Endodermal cell (in vitro differentiated cells): ENCODE results near the gene FNDC1. TPM values are rescaled to one million over a fixed set of nuclear protein-coding genes. Genes with fewer than 3 reads are reported as not detected.

Experiments
- DNase-seq: peaks from one replicate; pipeline ENCODE4 v3.0.0-alpha.2; 2017
- H3K27ac ChIP-seq: 2 replicates; pipeline ENCODE4 v1.5.1; 2013; ENCODE audit warnings: mild to moderate bottlenecking, low read depth, low read length, moderate library complexity
- H3K27me3 ChIP-seq: 2 replicates; pipeline ENCODE4 v1.6.1; 2013; ENCODE audit warnings: mild to moderate bottlenecking, low read length, moderate library complexity; ENCODE audit not compliant: insufficient read depth, control insufficient read depth, poor library complexity, severe bottlenecking
- H3K36me3 ChIP-seq: 2 replicates; pipeline ENCODE4 v1.7.0; 2013; ENCODE audit warnings: mild to moderate bottlenecking, low read length, moderate library complexity; ENCODE audit not compliant: control insufficient read depth, insufficient read depth
- H3K4me1 ChIP-seq: one replicate; pipeline ENCODE4 v1.7.0; 2013; ENCODE audit warnings: low read length; ENCODE audit not compliant: control insufficient read depth, insufficient read depth
- H3K4me3 ChIP-seq: 2 replicates; pipeline ENCODE4 v1.5.1; 2013; ENCODE audit warnings: mild to moderate bottlenecking, low read length, moderate library complexity
- H3K9ac ChIP-seq: 2 replicates; pipeline ENCODE4 v1.6.1; 2013; ENCODE audit warnings: mild to moderate bottlenecking, low read length, moderate library complexity; ENCODE audit not compliant: poor library complexity, severe bottlenecking; ENCODE audit errors: extremely low read depth
- H3K9me3 ChIP-seq: 2 replicates; pipeline ENCODE4 v1.6.1; 2013; ENCODE audit warnings: mild to moderate bottlenecking, low read length, moderate library complexity; ENCODE audit not compliant: control insufficient read depth
- H3K27ac Mint-ChIP-seq: 2 replicates; pipeline ENCODE4 v1.8.0; 2020; ENCODE audit warnings: mixed read lengths
- H3K27me3 Mint-ChIP-seq: 2 replicates; pipeline ENCODE4 v1.8.0; 2021; ENCODE audit warnings: mild to moderate bottlenecking, mixed read lengths; ENCODE audit not compliant: insufficient read depth
- H3K36me3 Mint-ChIP-seq: 2 replicates; pipeline ENCODE4 v1.8.0; 2020; ENCODE audit warnings: low read depth, mixed read lengths
- H3K4me1 Mint-ChIP-seq: 2 replicates; pipeline ENCODE4 v1.8.0; 2020; ENCODE audit warnings: mixed read lengths
- H3K4me3 Mint-ChIP-seq: 2 replicates; pipeline ENCODE4 v1.8.0; 2020; ENCODE audit warnings: mild to moderate bottlenecking, moderate library complexity, mixed read lengths
- H3K9me3 Mint-ChIP-seq: 2 replicates; pipeline ENCODE4 v1.8.0; 2020; ENCODE audit warnings: mild to moderate bottlenecking, mixed read lengths
- WGBS, 2 experiments: methylation state at CpG; one replicate each; pipeline versions ENCODE4 v1.1.5 to v1.1.7; 2013; ENCODE audit warnings: missing lambda C conversion rate in 2 of 2, mixed read lengths in 1 of 2; ENCODE audit not compliant: insufficient coverage in 1 of 2, insufficient read length in 1 of 2; 5-methylcytosine and 5-hydroxymethylcytosine counted together
- total RNA-seq, 2 donors: library from RNA; stranded (reverse); fragmentation: NEBNext Ultra II Directional in 1 of 2; extraction: Animal tissue kit (Norgen Biotek cat#: 25700) in 1 of 2; gene quantifications; 2 replicates in 1 of 2; 3 replicates in 1 of 2; pipeline ENCODE4 v1.2.1, GENCODE V29; 2021
- TF ChIP-seq, protein P1 (sequence below): fragments of 200-600 bp; sonication (generic); conservative IDR thresholded peaks from 2 replicates; pipeline ENCODE4 v1.5.0; 2021; ENCODE audit warnings: antibody characterized with exemption, mild to moderate bottlenecking

The FNDC1 gene
- total RNA-seq, 2 donors from 2014 or later: 0.55 to 0.62 TPM

DNA sequence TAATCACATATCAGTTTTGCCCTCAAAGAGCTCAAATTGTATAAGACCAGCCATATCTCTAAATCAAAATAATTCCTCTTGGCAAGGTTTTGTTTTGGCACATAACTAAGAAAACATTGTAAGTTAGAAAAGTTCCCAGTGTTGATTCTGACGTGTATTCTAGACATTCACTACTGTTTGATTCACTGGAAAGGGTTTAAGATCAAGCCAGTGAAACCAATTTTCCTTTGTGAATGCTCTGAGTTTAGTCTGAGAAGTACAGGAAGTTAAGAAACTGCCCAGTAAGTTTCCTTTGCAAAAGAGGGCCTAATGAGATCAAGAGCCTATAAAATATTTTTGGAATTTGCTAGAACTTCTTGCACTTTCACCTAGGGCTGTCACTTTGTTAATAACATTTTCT lies 143.0 kb downstream of the FNDC1 start:
- peaks cover 32% of the 10 kb centered on the region for H3K9me3 ChIP-seq
- H3K27ac Mint-ChIP-seq: no peak overlapping the region
- no peaks in the 10 kb centered on the region for H3K36me3 Mint-ChIP-seq
- DNase-seq: no peak
- H3K27ac ChIP-seq: no peak overlapping the region
- H3K4me3 Mint-ChIP-seq: no peak overlapping the region
- no peak overlapping the region for H3K4me3 ChIP-seq
- no peaks in the 10 kb centered on the region for H3K4me1 ChIP-seq
- H3K27me3 Mint-ChIP-seq: no peaks in the 10 kb centered on the region
- 39 to 83% methylated on average over 1 of the region's 1 CpG for WGBS, 2 experiments
- H3K36me3 ChIP-seq: no peaks in the 10 kb centered on the region
- H3K4me1 Mint-ChIP-seq: no peaks in the 10 kb centered on the region
- no peak overlapping the region for H3K9ac ChIP-seq
- TF ChIP-seq, protein P1, sequence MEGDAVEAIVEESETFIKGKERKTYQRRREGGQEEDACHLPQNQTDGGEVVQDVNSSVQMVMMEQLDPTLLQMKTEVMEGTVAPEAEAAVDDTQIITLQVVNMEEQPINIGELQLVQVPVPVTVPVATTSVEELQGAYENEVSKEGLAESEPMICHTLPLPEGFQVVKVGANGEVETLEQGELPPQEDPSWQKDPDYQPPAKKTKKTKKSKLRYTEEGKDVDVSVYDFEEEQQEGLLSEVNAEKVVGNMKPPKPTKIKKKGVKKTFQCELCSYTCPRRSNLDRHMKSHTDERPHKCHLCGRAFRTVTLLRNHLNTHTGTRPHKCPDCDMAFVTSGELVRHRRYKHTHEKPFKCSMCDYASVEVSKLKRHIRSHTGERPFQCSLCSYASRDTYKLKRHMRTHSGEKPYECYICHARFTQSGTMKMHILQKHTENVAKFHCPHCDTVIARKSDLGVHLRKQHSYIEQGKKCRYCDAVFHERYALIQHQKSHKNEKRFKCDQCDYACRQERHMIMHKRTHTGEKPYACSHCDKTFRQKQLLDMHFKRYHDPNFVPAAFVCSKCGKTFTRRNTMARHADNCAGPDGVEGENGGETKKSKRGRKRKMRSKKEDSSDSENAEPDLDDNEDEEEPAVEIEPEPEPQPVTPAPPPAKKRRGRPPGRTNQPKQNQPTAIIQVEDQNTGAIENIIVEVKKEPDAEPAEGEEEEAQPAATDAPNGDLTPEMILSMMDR: no peak
- no peaks in the 10 kb centered on the region for H3K27me3 ChIP-seq
- H3K9me3 Mint-ChIP-seq: no peaks in the 10 kb centered on the region

DNA sequence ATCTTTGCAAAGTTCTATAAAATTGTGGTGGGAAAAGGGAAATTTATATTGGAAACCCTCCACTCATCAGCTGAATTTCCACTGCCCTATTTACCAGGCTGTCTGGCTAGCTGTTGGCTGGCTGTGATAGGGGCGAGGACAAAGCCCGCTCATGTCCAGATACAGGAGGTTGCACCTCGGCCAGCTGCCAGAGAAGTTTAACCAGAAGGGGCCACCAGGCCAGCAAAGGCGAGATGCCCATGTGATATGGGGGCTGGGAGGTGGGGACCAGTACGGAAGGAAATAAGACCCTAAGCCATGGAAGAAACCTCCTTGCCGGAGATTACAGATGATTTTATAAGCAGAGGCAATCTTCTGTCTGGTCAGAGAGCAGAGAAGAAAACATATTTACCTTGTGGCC lies 143.8 kb downstream of the FNDC1 start:
- Histone ChIP-seq H3K4me3 (no peak overlapping the region), H3K9me3 (peaks cover 37% of the 10 kb centered on the region), H3K4me1 (no peaks in the 10 kb centered on the region), H3K27me3 (no peaks in the 10 kb centered on the region), H3K9ac (no peak overlapping the region), H3K27ac (no peak overlapping the region), H3K36me3 (no peaks in the 10 kb centered on the region)
- Mint-ChIP-seq H3K36me3 (no peaks in the 10 kb centered on the region), H3K4me1 (no peaks in the 10 kb centered on the region), H3K27ac (no peak overlapping the region), H3K4me3 (no peak overlapping the region), H3K27me3 (no peaks in the 10 kb centered on the region), H3K9me3 (no peaks in the 10 kb centered on the region)
- WGBS, 2 experiments: 81 to 82% methylated on average over 4 to 6 of the region's 6 CpGs
- TF ChIP-seq, protein P1: no peak
- DNase-seq: no peak

DNA sequence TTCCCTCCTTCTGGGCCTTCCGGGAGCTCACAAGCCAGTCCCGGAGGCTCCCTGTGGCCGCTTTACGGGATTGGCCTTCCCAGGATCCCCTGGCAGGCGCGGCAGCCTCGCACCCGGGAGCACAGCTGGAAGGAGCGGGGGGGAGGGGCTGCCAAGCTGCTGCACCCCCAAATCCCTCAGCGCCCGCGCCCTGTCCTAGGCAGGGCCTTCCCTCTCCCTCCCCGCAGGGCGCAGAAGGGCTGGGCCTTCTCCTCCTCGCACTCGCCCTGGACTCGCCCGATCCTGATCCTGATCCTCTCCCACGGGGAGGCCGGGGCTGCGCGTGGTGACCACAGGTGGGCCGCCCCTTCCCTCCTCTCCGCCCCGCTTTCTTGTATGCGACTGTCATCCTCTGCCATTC lies 146.4 kb downstream of the FNDC1 start:
- 87% methylated on average over 15 to 26 of the region's 26 CpGs for WGBS, 2 experiments
- Mint-ChIP-seq H3K9me3 (no peaks in the 10 kb centered on the region), H3K27me3 (peaks cover 3% of the 10 kb centered on the region)

More for the DNA sequence above, 146.4 kb downstream of the FNDC1 start:
- no peak for DNase-seq
- no peak overlapping the region for H3K4me3 Mint-ChIP-seq
- Histone ChIP-seq H3K9me3 (peaks cover 27% of the 10 kb centered on the region), H3K4me3 (no peak overlapping the region), H3K27ac (no peak overlapping the region), H3K27me3 (no peaks in the 10 kb centered on the region), H3K36me3 (no peaks in the 10 kb centered on the region), H3K9ac (no peak overlapping the region), H3K4me1 (no peaks in the 10 kb centered on the region)
- H3K36me3 Mint-ChIP-seq: no peaks in the 10 kb centered on the region
- H3K4me1 Mint-ChIP-seq: no peaks in the 10 kb centered on the region
- TF ChIP-seq, protein P1: no peak
- H3K27ac Mint-ChIP-seq: no peak overlapping the region
